Measurements from ENCODE around the gene HS1BP3. TPM values are rescaled to one million over a fixed set of nuclear protein-coding genes. Genes with fewer than 3 reads are reported as not detected.

The HS1BP3 gene
- total and polyA plus RNA-seq, 2 experiments from 2014 or later: 10.5 to 10.6 TPM

- TF ChIP-seq EZH2phosphoT487 (IDR thresholded peaks at IDR 0.05; ENCODE audit: insufficient read depth, low read depth) (no peak), EZH2 (IDR thresholded peaks at IDR 0.05; ENCODE audit: insufficient read depth, poor library complexity, severe bottlenecking) (peak; percentile 63)
Observed at GRCh38 chr2:20666005-20666303, 15.1 kb upstream of the HS1BP3 start.

GRCh38 chr2:20665243-20666004, 14.5 kb upstream of the HS1BP3 start:
- Histone ChIP-seq H2AFZ (no peak overlapping the region), H3K9ac (no peak overlapping the region), H3K36me3 (ENCODE audit: low read depth) (no peaks in the 10 kb centered on the region), H3F3A (ENCODE audit: insufficient read depth) (0 out of 2 replicates have a peak, but pooled peaks cover 4% of the 10 kb centered on the region), H3K27me3 (replicated peaks; ENCODE audit: insufficient read depth) (peaks cover 79% of the 10 kb centered on the region), H4K20me1 (ENCODE audit: insufficient read depth) (no peaks in the 10 kb centered on the region), H3K4me3 (no peak overlapping the region), H3K4me1 (ENCODE audit: insufficient read depth) (peaks cover 8% of the 10 kb centered on the region; the same call in 1 of the 2 replicates), H3K9me2 (ENCODE audit: insufficient read depth) (no peaks in the 10 kb centered on the region), H3K27ac (no peak overlapping the region), H3K9me3 (ENCODE audit: low read depth) (no peaks in the 10 kb centered on the region), H3K4me2 (ENCODE audit: unreplicated experiment) (no peak overlapping the region), H3K79me2 (ENCODE audit: insufficient read depth) (no peaks in the 10 kb centered on the region)
- peak; percentile 12 for DNase-seq
- WGBS, 2 experiments (ENCODE audit: low coverage in 1 of 2, low lambda C conversion rate in 2 of 2, missing lambda C conversion rate in 2 of 2): 3 to 5% methylated on average over 49 of the region's 49 CpGs
- in situ Hi-C loops (cut with MboI): no loop called here
- TF ChIP-seq EZH2 (IDR thresholded peaks at IDR 0.05; ENCODE audit: insufficient read depth, poor library complexity, severe bottlenecking) (peak; percentile 76), EZH2phosphoT487 (IDR thresholded peaks at IDR 0.05; ENCODE audit: insufficient read depth, low read depth) (peak; percentile 37; the same call in 1 of the 2 replicates)

More at GRCh38 chr2:20666005-20666303, 15.1 kb upstream of the HS1BP3 start:
- WGBS, 2 experiments (ENCODE audit: low coverage in 1 of 2, low lambda C conversion rate in 2 of 2, missing lambda C conversion rate in 2 of 2): 2% methylated on average over 28 to 34 of the region's 34 CpGs
- peaks cover 4% of the 10 kb centered on the region; the same call in 1 of the 2 replicates for H3K4me1 ChIP-seq (ENCODE audit: insufficient read depth)
- peak overlapping the region; percentile 61 for H2AFZ ChIP-seq
- no peak overlapping the region for H3K27ac ChIP-seq
- H3K9ac ChIP-seq: no peak overlapping the region
- no peaks in the 10 kb centered on the region for H4K20me1 ChIP-seq (ENCODE audit: insufficient read depth)
- no peaks in the 10 kb centered on the region for H3K9me3 ChIP-seq (ENCODE audit: low read depth)
- peaks cover 84% of the 10 kb centered on the region for H3K27me3 ChIP-seq (replicated peaks; ENCODE audit: insufficient read depth)
- no peaks in the 10 kb centered on the region for H3K79me2 ChIP-seq (ENCODE audit: insufficient read depth)
- in situ Hi-C loops (cut with MboI): no loop called here
- 0 out of 2 replicates have a peak, but pooled peaks cover under 1% of the 10 kb centered on the region for H3F3A ChIP-seq (ENCODE audit: insufficient read depth)
- no peak overlapping the region for H3K4me2 ChIP-seq (ENCODE audit: unreplicated experiment)
- H3K4me3 ChIP-seq: peak overlapping the region; percentile 38
- H3K9me2 ChIP-seq (ENCODE audit: insufficient read depth): no peaks in the 10 kb centered on the region
- H3K36me3 ChIP-seq (ENCODE audit: low read depth): no peaks in the 10 kb centered on the region
- no peak for DNase-seq

- no peaks in the 10 kb centered on the region for H4K20me1 ChIP-seq (ENCODE audit: insufficient read depth)
- peak; percentile 9 for DNase-seq
- 0 out of 2 replicates have a peak, but pooled peaks cover 4% of the 10 kb centered on the region for H3F3A ChIP-seq (ENCODE audit: insufficient read depth)
- no peaks in the 10 kb centered on the region for H3K9me3 ChIP-seq (ENCODE audit: low read depth)
- no peak overlapping the region for H2AFZ ChIP-seq
- H3K9me2 ChIP-seq (ENCODE audit: insufficient read depth): no peaks in the 10 kb centered on the region
- H3K4me1 ChIP-seq (ENCODE audit: insufficient read depth): peaks cover 8% of the 10 kb centered on the region; the same call in 1 of the 2 replicates
- no peak overlapping the region for H3K4me2 ChIP-seq (ENCODE audit: unreplicated experiment)
- peak; percentile 38 for TF ChIP-seq EZH2 (IDR thresholded peaks at IDR 0.05; ENCODE audit: insufficient read depth, poor library complexity, severe bottlenecking)
- TF ChIP-seq EZH2phosphoT487 (IDR thresholded peaks at IDR 0.05; ENCODE audit: insufficient read depth, low read depth): no peak
- no peak overlapping the region for H3K4me3 ChIP-seq
- no peaks in the 10 kb centered on the region for H3K79me2 ChIP-seq (ENCODE audit: insufficient read depth)
- H3K27me3 ChIP-seq (replicated peaks; ENCODE audit: insufficient read depth): peaks cover 79% of the 10 kb centered on the region
- 33 to 36% methylated on average over 17 of the region's 17 CpGs for WGBS, 2 experiments (ENCODE audit: low coverage in 1 of 2, low lambda C conversion rate in 2 of 2, missing lambda C conversion rate in 2 of 2)
- in situ Hi-C loops (cut with MboI): loop anchor here (5.0 kb wide), 1 partner anchor 308 kb away; no protein-coding TSS in a partner anchor
- H3K9ac ChIP-seq: no peak overlapping the region
- no peak overlapping the region for H3K27ac ChIP-seq
- no peaks in the 10 kb centered on the region for H3K36me3 ChIP-seq (ENCODE audit: low read depth)
Observed at GRCh38 chr2:20664431-20665242, 13.7 kb upstream of the HS1BP3 start.

- Histone ChIP-seq H3K4me2 (ENCODE audit: unreplicated experiment) (no peak overlapping the region), H3K9me3 (ENCODE audit: low read depth) (no peaks in the 10 kb centered on the region), H3K9me2 (ENCODE audit: insufficient read depth) (no peaks in the 10 kb centered on the region), H3K27ac (no peak overlapping the region), H3K4me3 (no peak overlapping the region), H3K9ac (no peak overlapping the region), H2AFZ (no peak overlapping the region), H3K27me3 (replicated peaks; ENCODE audit: insufficient read depth) (peaks cover 79% of the 10 kb centered on the region), H4K20me1 (ENCODE audit: insufficient read depth) (no peaks in the 10 kb centered on the region), H3F3A (ENCODE audit: insufficient read depth) (0 out of 2 replicates have a peak, but pooled peaks cover 4% of the 10 kb centered on the region), H3K79me2 (ENCODE audit: insufficient read depth) (no peaks in the 10 kb centered on the region), H3K4me1 (ENCODE audit: insufficient read depth) (peaks cover 8% of the 10 kb centered on the region; the same call in 1 of the 2 replicates), H3K36me3 (ENCODE audit: low read depth) (no peaks in the 10 kb centered on the region)
- DNase-seq: no peak
- 40 to 43% methylated on average over 2 of the region's 2 CpGs for WGBS, 2 experiments (ENCODE audit: low coverage in 1 of 2, low lambda C conversion rate in 2 of 2, missing lambda C conversion rate in 2 of 2)
- TF ChIP-seq EZH2phosphoT487 (IDR thresholded peaks at IDR 0.05; ENCODE audit: insufficient read depth, low read depth) (no peak), EZH2 (IDR thresholded peaks at IDR 0.05; ENCODE audit: insufficient read depth, poor library complexity, severe bottlenecking) (no peak)
- in situ Hi-C loops (cut with MboI): loop anchor here (5.0 kb wide), 1 partner anchor 308 kb away; no protein-coding TSS in a partner anchor
Observed at GRCh38 chr2:20664071-20664390, 13.1 kb upstream of the HS1BP3 start.

Measured in GM23248 (cell line).